Spleen (tissue), 11 donors: ENCODE results near the gene JAZF1. TPM values are rescaled to one million over a fixed set of nuclear protein-coding genes. Genes with fewer than 3 reads are reported as not detected.

Source experiments
- DNase-seq: peaks from one replicate; pipeline ENCODE4 v3.0.0-alpha.2; 2020
- H3K27ac ChIP-seq, 8 donors: fragments of 200-600 bp; sonication (generic) in 7 of 8; 1 replicate in 4 of 8; 2 replicates in 4 of 8; pipeline versions ENCODE4 v1.5.0 to v1.8.0; 2016 to 2021; ENCODE audit warnings: inconsistent platforms in 4 of 8, mild to moderate bottlenecking in 4 of 8, moderate library complexity in 1 of 8
- H3K27me3 ChIP-seq, 7 donors: fragments of 200-600 bp; sonication (generic) in 6 of 7; replicated peaks in 1 of 7; 1 replicate in 4 of 7; 2 replicates in 3 of 7; pipeline versions ENCODE4 v1.5.0 to v1.8.0; 2016 to 2021; ENCODE audit warnings: inconsistent platforms in 3 of 7, mild to moderate bottlenecking in 1 of 7
- H3K36me3 ChIP-seq, 6 donors: fragments of 200-600 bp; sonication (generic) in 5 of 6; 1 replicate in 4 of 6; 2 replicates in 2 of 6; pipeline versions ENCODE4 v1.5.0 to v1.8.0; 2016 to 2021; ENCODE audit warnings: inconsistent platforms in 2 of 6
- H3K4me1 ChIP-seq, 6 donors: fragments of 200-600 bp; sonication (generic) in 5 of 6; 1 replicate in 3 of 6; 2 replicates in 3 of 6; pipeline versions ENCODE4 v1.5.0 to v1.8.0; 2016 to 2021; ENCODE audit warnings: inconsistent platforms in 3 of 6
- H3K4me3 ChIP-seq, 8 donors: fragments of 200-600 bp; sonication (generic) in 7 of 8; 1 replicate in 4 of 8; 2 replicates in 4 of 8; pipeline versions ENCODE4 v1.5.0 to v1.8.0; 2016 to 2021; ENCODE audit warnings: inconsistent platforms in 4 of 8, mild to moderate bottlenecking in 4 of 8, moderate library complexity in 2 of 8
- H3K9me3 ChIP-seq, 8 donors: fragments of 200-600 bp; sonication (generic) in 7 of 8; 1 replicate in 4 of 8; 2 replicates in 4 of 8; pipeline versions ENCODE4 v1.5.0 to v1.8.0; 2016 to 2021; ENCODE audit warnings: inconsistent platforms in 4 of 8
- CTCF ChIP-seq, 11 experiments: fragments of 200-600 bp in 7 of 11; fragments of 450-650 bp in 4 of 11; sonication (generic) in 4 of 11; IDR thresholded peaks in 8 of 11; conservative IDR thresholded peaks in 3 of 11; 1 replicate in 7 of 11; 2 replicates in 4 of 11; pipeline versions ENCODE4 v1.4.0 to v1.8.0; 2016 to 2021; ENCODE audit warnings: antibody characterized with exemption in 11 of 11, inconsistent platforms in 4 of 11, mild to moderate bottlenecking in 1 of 11
- POLR2A ChIP-seq, 3 donors: fragments of 450-650 bp; IDR thresholded peaks; one replicate each; pipeline ENCODE4 v1.5.1; 2017; ENCODE audit warnings: antibody characterized with exemption in 3 of 3, mild to moderate bottlenecking in 1 of 3
- POLR2AphosphoS5 ChIP-seq, 3 donors: sonication (generic); formaldehyde crosslinking; IDR thresholded peaks; one replicate each; pipeline ENCODE4 v1.5.1; 2017; ENCODE audit warnings: antibody characterized with exemption in 3 of 3
- WGBS, 5 donors: extraction: QIAGEN DNeasy Blood & Tissue Kit in 3 of 5; methylation state at CpG; one replicate each; pipeline versions ENCODE4 v1.1.5 to v1.1.7; 2013 to 2018; 5-methylcytosine and 5-hydroxymethylcytosine counted together
- intact Hi-C: fragments of 100-400 bp; cut with DNase I; formaldehyde crosslinking; loops from one replicate; pipeline ENCODE4 v1.15.0; 2023; ENCODE audit warnings: low total_unique reads
- polyA plus RNA-seq, 3 donors: library from polyadenylated mRNA; stranded (reverse); fragments of 200-250 nt; gene quantifications; one replicate each; pipeline ENCODE4 v1.2.1, GENCODE V29; 2013
- total RNA-seq, 7 donors: library from RNA; depleted of rRNA in 3 of 7; stranded (reverse); fragments of >200 nt in 3 of 7; fragmentation: NEBNext Ultra II Directional in 4 of 7; extraction: Animal tissue kit (Norgen Biotek cat#: 25700) in 4 of 7; gene quantifications; one replicate each; pipeline versions ENCODE4 v1.1.0 to v1.2.1, GENCODE V29; 2016 to 2021
- donor health status: healthy with polysubstance abuse.
- donor health status: DM: no; HTN: no; CAD: no; lungs with moderate emphysema.
- donor health status: DM: no; HTN: no; CAD: no.
- donor health status: Bipolar disorder and iron deficiency.
- donor health status: healthy.
- donor health status: DM: no; HTN: no; CAD: no.
- donor health status: DM: yes; HTN: yes; CAD: no.

Gene JAZF1
- total and polyA plus RNA-seq, 10 donors: 13.5 to 33.8 (median 24.7) TPM

- intact Hi-C loops: no loop called here
- no peak for TF ChIP-seq POLR2AphosphoS5 (IDR thresholded peaks at IDR 0.05)
- TF ChIP-seq POLR2A (IDR thresholded peaks at IDR 0.05): no peak
- TF ChIP-seq CTCF (IDR thresholded peaks at IDR 0.05 in 8 of 11, conservative IDR thresholded peaks at IDR 0.05 in 3 of 11): no peak
- 93 to 96% (median 95%) methylated on average over 2 of the region's 2 CpGs for WGBS, 5 donors
- no peaks in the 10 kb centered on the region for H3K9me3 ChIP-seq
- H3K4me3 ChIP-seq: no peak overlapping the region
- no peaks in the 10 kb centered on the region for H3K27me3 ChIP-seq
- H3K36me3 ChIP-seq: peaks cover 0 to 78% (median 12%) of the 10 kb centered on the region in 6 donors
- no peak for DNase-seq
- no peak overlapping the region for H3K27ac ChIP-seq
- H3K4me1 ChIP-seq: no peaks in the 10 kb centered on the region
Observed at GRCh38 chr7:27802999-27803398, 377.6 kb downstream of the JAZF1 start.

DNA sequence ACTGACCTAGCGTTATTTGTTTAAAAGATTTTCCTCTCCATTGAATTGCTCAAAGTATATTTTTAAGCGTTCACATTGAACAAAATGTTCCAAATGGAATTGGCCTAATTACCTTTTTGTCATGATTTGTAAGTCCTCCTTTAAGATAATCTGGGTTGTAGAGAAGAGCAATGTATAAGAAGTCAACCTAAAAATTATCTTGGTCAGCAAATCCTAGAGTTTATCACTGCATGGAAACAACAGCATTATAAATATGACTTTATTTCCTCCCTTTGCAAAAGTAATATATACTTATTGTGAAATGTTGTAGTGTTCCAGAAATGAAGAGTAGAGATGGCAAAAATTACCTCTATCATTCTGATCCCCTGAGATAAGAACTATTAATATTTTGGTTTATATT, 381.4 kb downstream of the JAZF1 start:
- 96 to 99% (median 98%) methylated on average over 2 of the region's 2 CpGs for WGBS, 5 donors
- H3K36me3 ChIP-seq: peaks cover 0 to 99% (median 39%) of the 10 kb centered on the region in 6 donors

DNA sequence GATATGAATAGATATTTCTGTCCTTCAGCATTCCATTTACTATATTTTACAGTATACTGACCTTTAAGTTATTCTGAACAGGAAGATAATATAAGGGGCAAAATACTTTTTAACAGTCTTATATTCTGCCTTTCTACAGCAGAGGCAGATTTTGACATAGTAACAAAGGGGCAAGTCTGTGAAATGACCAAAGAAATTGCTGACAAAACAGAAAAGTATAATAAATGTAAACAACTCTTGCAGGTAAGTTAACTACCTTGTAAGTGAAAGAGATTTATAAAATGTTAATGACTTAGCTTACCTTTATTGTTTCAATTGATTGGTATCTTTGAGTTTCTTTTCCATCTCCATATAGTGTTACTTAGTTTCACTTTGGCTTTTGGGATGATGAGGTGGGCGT, 384.6 kb downstream of the JAZF1 start:
- DNase-seq: no peak
- intact Hi-C loops: no loop called here
- Histone ChIP-seq H3K4me3 (no peak overlapping the region), H3K27me3 (no peaks in the 10 kb centered on the region), H3K4me1 (no peaks in the 10 kb centered on the region), H3K9me3 (no peaks in the 10 kb centered on the region), H3K27ac (no peak overlapping the region), H3K36me3 (peaks cover 0 to 99% (median 52%) of the 10 kb centered on the region in 6 donors)
- no peak for TF ChIP-seq POLR2A (IDR thresholded peaks at IDR 0.05)
- no peak for TF ChIP-seq POLR2AphosphoS5 (IDR thresholded peaks at IDR 0.05)
- no peak for TF ChIP-seq CTCF (IDR thresholded peaks at IDR 0.05 in 8 of 11, conservative IDR thresholded peaks at IDR 0.05 in 3 of 11)
- WGBS, 5 donors: 93 to 100% (median 98%) methylated on average over 1 of the region's 1 CpG

More for the DNA sequence above, 381.4 kb downstream of the JAZF1 start:
- DNase-seq: no peak
- no peak for TF ChIP-seq POLR2AphosphoS5 (IDR thresholded peaks at IDR 0.05)
- no peak for TF ChIP-seq CTCF (IDR thresholded peaks at IDR 0.05 in 8 of 11, conservative IDR thresholded peaks at IDR 0.05 in 3 of 11)
- no peak for TF ChIP-seq POLR2A (IDR thresholded peaks at IDR 0.05)
- no peak overlapping the region for H3K4me3 ChIP-seq
- H3K27ac ChIP-seq: no peak overlapping the region
- H3K4me1 ChIP-seq: no peaks in the 10 kb centered on the region
- H3K27me3 ChIP-seq: no peaks in the 10 kb centered on the region
- intact Hi-C loops: no loop called here
- H3K9me3 ChIP-seq: no peaks in the 10 kb centered on the region

DNA sequence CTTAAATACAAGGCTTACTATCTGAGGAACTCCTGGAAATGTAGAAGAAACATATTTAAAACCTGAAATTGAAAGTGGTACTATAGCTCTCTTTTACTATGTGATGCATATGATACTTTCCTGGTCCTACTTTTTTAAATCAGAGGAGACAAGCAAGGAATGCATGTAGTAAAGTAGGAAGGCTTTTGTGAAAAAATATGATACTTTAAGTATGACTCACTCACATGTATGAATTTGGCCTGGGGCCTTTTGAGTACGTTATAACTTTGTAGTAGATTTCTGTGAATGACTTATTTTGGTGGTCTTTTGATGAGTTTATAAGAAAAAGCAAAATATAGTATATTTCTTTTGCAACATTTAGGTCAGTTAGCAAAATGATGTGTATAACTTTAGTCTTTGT, 386.8 kb downstream of the JAZF1 start:
- intact Hi-C loops: no loop called here
- peaks cover 0 to 96% (median 55%) of the 10 kb centered on the region in 6 donors for H3K36me3 ChIP-seq

More for the DNA sequence above, 386.8 kb downstream of the JAZF1 start:
- no peak for DNase-seq
- Histone ChIP-seq H3K27me3 (no peaks in the 10 kb centered on the region), H3K4me3 (no peak overlapping the region), H3K9me3 (no peaks in the 10 kb centered on the region), H3K4me1 (no peaks in the 10 kb centered on the region), H3K27ac (no peak overlapping the region)
- TF ChIP-seq CTCF (IDR thresholded peaks at IDR 0.05 in 8 of 11, conservative IDR thresholded peaks at IDR 0.05 in 3 of 11): no peak
- no peak for TF ChIP-seq POLR2A (IDR thresholded peaks at IDR 0.05)
- TF ChIP-seq POLR2AphosphoS5 (IDR thresholded peaks at IDR 0.05): no peak
- 75 to 94% (median 78%) methylated on average over 1 of the region's 1 CpG for WGBS, 5 donors
